ENCODE measurements around the gene XYLT1. TPM values are rescaled to one million over a fixed set of nuclear protein-coding genes. Genes with fewer than 3 reads are reported as not detected.

XYLT1 gene
- polyA plus RNA-seq, 1 donor (not counting 4 experiments of a cell fraction or from before 2014, with no cell fraction given), result 4.4 TPM

- Histone ChIP-seq H3K9me1 (ENCODE audit: control insufficient read depth, extremely low read depth, insufficient read depth, low read length) (peaks cover 2% of the 10 kb centered on the region), H4K20me1 (ENCODE audit: control insufficient read depth, extremely low read depth, insufficient read depth, low read length) (no peaks in the 10 kb centered on the region), H3K4me1 (ENCODE audit: control insufficient read depth, extremely low read depth, insufficient read depth, low read length) (peaks cover 42% of the 10 kb centered on the region), H3K36me3 (ENCODE audit: control insufficient read depth in 2 of 2, extremely low read depth in 1 of 2, insufficient read depth in 2 of 2, low read length in 2 of 2) (no peaks in the 10 kb centered on the region), H3K27me3 (ENCODE audit: control insufficient read depth, extremely low read depth, insufficient read depth, low read length) (no peaks in the 10 kb centered on the region), H3K9me3 (ENCODE audit: control insufficient read depth, low read depth, low read length) (no peaks in the 10 kb centered on the region), H3K4me3 (ENCODE audit: control insufficient read depth in 2 of 3, extremely low read depth in 1 of 3, insufficient read depth in 2 of 3, low read depth in 1 of 3, low read length in 3 of 3) (no peak overlapping the region), H3K79me2 (ENCODE audit: control insufficient read depth, insufficient read depth, low read length) (no peaks in the 10 kb centered on the region), H3K27ac (ENCODE audit: control insufficient read depth, insufficient read depth, low read length) (no peak overlapping the region), H3K9ac (ENCODE audit: control insufficient read depth, extremely low read depth, insufficient read depth, low read length) (no peak overlapping the region), H3K4me2 (ENCODE audit: control insufficient read depth, extremely low read depth, insufficient read depth, low read depth, low read length) (no peak overlapping the region), H2AFZ (ENCODE audit: control insufficient read depth, low read length) (no peak overlapping the region)
- DNase-seq (ENCODE audit: low read depth, low spot score), result no peak
- TF ChIP-seq EZH2 (IDR thresholded peaks at IDR 0.05; ENCODE audit: low read length) (no peak), CTCF (optimal IDR thresholded peaks at IDR 0.05 in 1 of 3, IDR thresholded peaks at IDR 0.05 in 1 of 3, conservative IDR thresholded peaks at IDR 0.05 in 1 of 3; ENCODE audit: extremely low read depth in 1 of 3, insufficient read depth in 2 of 3, low read length in 3 of 3) (no peak)
- dilution Hi-C loops (cut with MboI; ENCODE audit: extremely low pct_ligation_motif_present, low sequenced_read_pairs), result no loop called here
- no peak for FAIRE-seq
Measured at GRCh38 chr16:17224350-17224749, 246.4 kb downstream of the XYLT1 start.

- dilution Hi-C loops (cut with MboI; ENCODE audit: extremely low pct_ligation_motif_present, low sequenced_read_pairs), result no loop called here
Measured at GRCh38 chr16:17223576-17223975, 247.2 kb downstream of the XYLT1 start.

More at GRCh38 chr16:17223576-17223975, 247.2 kb downstream of the XYLT1 start:
- Histone ChIP-seq H3K36me3 (ENCODE audit: control insufficient read depth in 2 of 2, extremely low read depth in 1 of 2, insufficient read depth in 2 of 2, low read length in 2 of 2) (no peaks in the 10 kb centered on the region), H3K4me1 (ENCODE audit: control insufficient read depth, extremely low read depth, insufficient read depth, low read length) (peaks cover 34% of the 10 kb centered on the region), H3K79me2 (ENCODE audit: control insufficient read depth, insufficient read depth, low read length) (no peaks in the 10 kb centered on the region), H3K27me3 (ENCODE audit: control insufficient read depth, extremely low read depth, insufficient read depth, low read length) (no peaks in the 10 kb centered on the region), H2AFZ (ENCODE audit: control insufficient read depth, low read length) (no peak overlapping the region), H4K20me1 (ENCODE audit: control insufficient read depth, extremely low read depth, insufficient read depth, low read length) (no peaks in the 10 kb centered on the region), H3K9me1 (ENCODE audit: control insufficient read depth, extremely low read depth, insufficient read depth, low read length) (peaks cover 2% of the 10 kb centered on the region), H3K9ac (ENCODE audit: control insufficient read depth, extremely low read depth, insufficient read depth, low read length) (no peak overlapping the region), H3K27ac (ENCODE audit: control insufficient read depth, insufficient read depth, low read length) (no peak overlapping the region), H3K4me3 (ENCODE audit: control insufficient read depth in 2 of 3, extremely low read depth in 1 of 3, insufficient read depth in 2 of 3, low read depth in 1 of 3, low read length in 3 of 3) (no peak overlapping the region), H3K9me3 (ENCODE audit: control insufficient read depth, low read depth, low read length) (no peaks in the 10 kb centered on the region), H3K4me2 (ENCODE audit: control insufficient read depth, extremely low read depth, insufficient read depth, low read depth, low read length) (no peak overlapping the region)
- DNase-seq (ENCODE audit: low read depth, low spot score) (no peak), FAIRE-seq (no peak)
- TF ChIP-seq EZH2 (IDR thresholded peaks at IDR 0.05; ENCODE audit: low read length) (no peak), CTCF (optimal IDR thresholded peaks at IDR 0.05 in 1 of 3, IDR thresholded peaks at IDR 0.05 in 1 of 3, conservative IDR thresholded peaks at IDR 0.05 in 1 of 3; ENCODE audit: extremely low read depth in 1 of 3, insufficient read depth in 2 of 3, low read length in 3 of 3) (no peak)
